ENCODE data around the gene TGIF2. TPM values are rescaled to one million over a fixed set of nuclear protein-coding genes. Genes with fewer than 3 reads are reported as not detected.
"Not testable (repeated sequence)": the region's sequence is repeated elsewhere in the genome, so short reads cannot be mapped to it uniquely, and the experiment has no call there.

The TGIF2 gene
- total RNA-seq, 6 experiments from 2014 or later: 3.2 to 7.8 (median 5.9) TPM

DNA sequence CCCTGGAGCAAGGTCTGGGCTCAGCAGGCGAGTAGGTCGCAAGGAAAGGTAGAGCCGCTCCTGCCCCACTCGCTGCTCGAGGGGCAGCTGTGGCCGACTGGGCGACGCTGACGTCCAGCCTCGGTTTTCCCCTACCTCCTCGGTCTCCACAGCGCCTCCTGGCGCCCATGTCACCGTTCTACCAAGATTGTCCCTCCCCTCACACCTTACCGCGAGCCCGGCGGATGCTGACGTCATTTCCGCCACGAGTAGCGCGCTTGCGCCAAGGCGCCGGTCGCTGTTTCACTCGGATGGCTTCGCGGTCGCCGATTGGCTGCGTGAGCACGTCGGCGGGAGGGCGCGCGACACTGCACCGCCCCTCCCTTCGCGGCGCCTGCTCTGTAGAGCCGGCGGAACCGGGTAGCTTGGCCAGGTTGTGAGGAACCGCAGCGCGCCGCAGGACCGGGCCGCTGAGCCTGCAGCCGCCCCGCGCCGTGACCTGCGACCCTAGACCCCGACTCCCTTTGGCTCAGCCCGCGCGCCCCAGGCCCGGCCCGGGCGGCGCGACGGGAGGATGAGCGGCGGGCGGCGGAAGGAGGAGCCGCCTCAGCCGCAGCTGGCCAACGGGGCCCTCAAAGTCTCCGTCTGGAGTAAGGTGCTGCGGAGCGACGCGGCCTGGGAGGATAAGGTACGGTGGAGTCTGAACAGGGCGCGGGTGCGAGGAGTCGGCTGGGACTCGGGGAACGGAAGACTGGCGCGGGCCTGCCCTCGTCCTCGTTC, 32.2 kb downstream of the TGIF2 start, which contains the start of gene RAB5IF:
TSS of gene RAB5IF (plus strand) at position 381 of the 759 bp plus-strand sequence. CDS start at position 554, 173 bp downstream.
- DNase-seq (peak; percentile 98 to 99 (median 99)), ATAC-seq (peak; percentile 89 to 97 (median 93))
- H3K9me3 ChIP-seq: no peaks in the 10 kb centered on the region
- no peaks in the 10 kb centered on the region for H3K27me3 ChIP-seq
- 0% methylated on average over 8 of the region's 90 CpGs for WGBS (ENCODE audit: insufficient coverage, low coverage, low lambda C conversion rate, missing lambda C conversion rate)
- H3K27ac ChIP-seq: peak within 1 kb of the TSS; percentile 86 to 90 (median 88)
- peaks cover 0 to 14% (median 6%) of the 10 kb centered on the region in 4 donors for H3K4me1 ChIP-seq
- H3K36me3 ChIP-seq: peaks cover 11 to 29% (median 18%) of the 10 kb centered on the region in 4 donors
- intact Hi-C loops (cut with DNase I): no loop called here
- peak within 1 kb of the TSS; percentile 100 for H3K4me3 ChIP-seq
- TF ChIP-seq POLR2A (IDR thresholded peaks at IDR 0.05): peak; percentile 99
- TF ChIP-seq, protein P1, sequence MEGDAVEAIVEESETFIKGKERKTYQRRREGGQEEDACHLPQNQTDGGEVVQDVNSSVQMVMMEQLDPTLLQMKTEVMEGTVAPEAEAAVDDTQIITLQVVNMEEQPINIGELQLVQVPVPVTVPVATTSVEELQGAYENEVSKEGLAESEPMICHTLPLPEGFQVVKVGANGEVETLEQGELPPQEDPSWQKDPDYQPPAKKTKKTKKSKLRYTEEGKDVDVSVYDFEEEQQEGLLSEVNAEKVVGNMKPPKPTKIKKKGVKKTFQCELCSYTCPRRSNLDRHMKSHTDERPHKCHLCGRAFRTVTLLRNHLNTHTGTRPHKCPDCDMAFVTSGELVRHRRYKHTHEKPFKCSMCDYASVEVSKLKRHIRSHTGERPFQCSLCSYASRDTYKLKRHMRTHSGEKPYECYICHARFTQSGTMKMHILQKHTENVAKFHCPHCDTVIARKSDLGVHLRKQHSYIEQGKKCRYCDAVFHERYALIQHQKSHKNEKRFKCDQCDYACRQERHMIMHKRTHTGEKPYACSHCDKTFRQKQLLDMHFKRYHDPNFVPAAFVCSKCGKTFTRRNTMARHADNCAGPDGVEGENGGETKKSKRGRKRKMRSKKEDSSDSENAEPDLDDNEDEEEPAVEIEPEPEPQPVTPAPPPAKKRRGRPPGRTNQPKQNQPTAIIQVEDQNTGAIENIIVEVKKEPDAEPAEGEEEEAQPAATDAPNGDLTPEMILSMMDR (IDR thresholded peaks at IDR 0.05): peak; percentile 92 to 98 (median 95)

DNA sequence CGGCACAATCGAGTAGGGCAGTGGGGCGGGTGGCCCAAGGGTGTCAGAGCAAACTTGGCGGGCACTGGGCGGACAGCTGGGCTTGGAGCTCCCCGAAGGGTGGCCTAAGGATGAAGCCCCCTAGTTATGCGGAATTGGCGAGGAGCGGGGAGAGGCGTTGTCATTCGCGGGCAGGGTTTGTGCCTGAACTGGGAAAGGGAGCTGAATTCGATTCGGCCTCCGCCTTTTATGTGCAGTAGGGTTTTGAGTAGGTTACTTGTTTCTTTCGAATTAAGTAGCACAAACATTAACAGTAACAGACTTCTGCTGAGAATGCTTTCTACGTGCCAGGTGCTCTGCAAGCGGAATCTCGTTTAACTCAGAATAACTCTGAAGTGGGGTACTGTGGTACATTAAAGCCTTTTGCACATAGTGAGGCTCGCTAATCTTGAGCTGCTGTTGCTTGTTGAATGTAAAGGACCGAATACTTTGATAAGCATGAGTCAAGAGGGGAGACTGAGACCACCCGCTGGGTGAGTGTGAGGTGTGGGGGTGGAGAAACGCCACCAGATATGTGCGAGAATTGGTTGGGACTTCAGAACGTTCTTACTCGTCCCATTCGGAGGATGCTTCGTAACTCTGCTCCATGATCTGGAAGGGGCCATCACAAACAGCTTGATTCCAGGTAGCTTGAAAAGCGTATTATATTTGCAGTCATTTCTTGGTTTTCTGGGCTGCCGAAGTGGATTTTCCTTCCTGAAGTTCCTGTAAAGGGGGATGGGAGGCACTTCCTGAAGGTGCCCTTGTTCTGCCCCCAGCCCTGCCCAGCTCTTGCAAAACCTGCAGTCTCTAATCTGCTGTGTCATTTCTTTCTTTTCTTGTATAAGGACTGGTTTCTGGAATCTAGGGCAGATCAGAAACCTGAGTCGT, 33.0 kb downstream of the TGIF2 start:
- peaks cover 0 to 14% (median 6%) of the 10 kb centered on the region in 4 donors for H3K4me1 ChIP-seq
- intact Hi-C loops (cut with DNase I): no loop called here
- H3K9me3 ChIP-seq: no peaks in the 10 kb centered on the region
- no peaks in the 10 kb centered on the region for H3K27me3 ChIP-seq
- TF ChIP-seq POLR2A (IDR thresholded peaks at IDR 0.05): peak; percentile 50
- TF ChIP-seq, protein P1 (IDR thresholded peaks at IDR 0.05): no peak
- peaks cover 11 to 37% (median 26%) of the 10 kb centered on the region in 4 donors for H3K36me3 ChIP-seq
- 0% methylated on average over 18 of the region's 31 CpGs for WGBS (ENCODE audit: insufficient coverage, low coverage, low lambda C conversion rate, missing lambda C conversion rate)
- H3K27ac ChIP-seq: peak overlapping the region; percentile 84 to 90 (median 88)
- DNase-seq (peak; percentile 56 to 73 (median 73)), ATAC-seq (peak; percentile 14 to 47 (median 43))
- peak overlapping the region; percentile 100 for H3K4me3 ChIP-seq

DNA sequence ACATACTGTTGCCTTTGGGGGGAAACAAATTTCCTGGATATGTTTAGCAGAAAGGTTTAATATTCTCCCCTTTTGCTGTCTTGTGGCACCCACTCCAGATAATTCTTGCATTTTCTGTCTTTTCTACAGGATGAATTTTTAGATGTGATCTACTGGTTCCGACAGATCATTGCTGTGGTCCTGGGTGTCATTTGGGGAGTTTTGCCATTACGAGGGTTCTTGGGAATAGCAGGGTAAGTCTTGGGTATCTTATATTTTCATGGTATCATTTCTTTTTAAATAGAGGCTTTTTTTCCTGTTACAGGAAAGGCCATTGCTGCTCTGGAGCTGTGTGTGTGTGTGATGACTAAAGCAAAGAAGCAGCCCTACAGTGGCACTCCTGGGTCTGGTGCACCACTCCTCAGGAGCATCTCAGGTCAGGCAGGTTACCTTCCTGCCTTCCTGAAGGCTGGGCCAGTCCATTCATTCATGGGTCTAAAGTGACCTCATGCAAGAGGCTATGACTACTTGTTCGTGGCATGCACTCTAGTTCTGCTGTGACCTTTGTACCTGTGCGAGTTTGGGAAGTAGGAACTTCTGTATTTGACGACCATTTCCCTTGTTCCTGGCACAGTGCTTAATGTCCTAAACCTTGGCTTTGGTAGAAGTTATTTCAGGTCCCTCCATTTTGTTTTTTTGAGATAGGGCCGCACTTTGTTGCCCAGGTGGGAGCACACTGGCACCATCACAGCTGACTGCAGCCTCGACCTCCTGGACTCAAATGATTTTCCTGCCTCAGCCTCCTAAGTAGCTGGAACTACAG, 34.4 kb downstream of the TGIF2 start:
- 67% methylated on average over 7 of the region's 7 CpGs for WGBS (ENCODE audit: insufficient coverage, low coverage, low lambda C conversion rate, missing lambda C conversion rate)
- H3K36me3 ChIP-seq: peaks cover 11 to 51% (median 38%) of the 10 kb centered on the region in 4 donors
- H3K4me3 ChIP-seq: peak overlapping the region; percentile 100
- intact Hi-C loops (cut with DNase I): no loop called here
- H3K9me3 ChIP-seq: no peaks in the 10 kb centered on the region
- ATAC-seq (peak; percentile 6 to 58 (median 28)), DNase-seq (peak in 2 of 3 donors; percentile 31 to 62)
- TF ChIP-seq, protein P1 (IDR thresholded peaks at IDR 0.05): no peak
- TF ChIP-seq POLR2A (IDR thresholded peaks at IDR 0.05): peak; percentile 55
- peak overlapping the region in 2 of 3 donors; percentile 84 to 90 for H3K27ac ChIP-seq
- H3K4me1 ChIP-seq: peaks cover 0 to 14% (median 6%) of the 10 kb centered on the region in 4 donors
- H3K27me3 ChIP-seq: no peaks in the 10 kb centered on the region

DNA sequence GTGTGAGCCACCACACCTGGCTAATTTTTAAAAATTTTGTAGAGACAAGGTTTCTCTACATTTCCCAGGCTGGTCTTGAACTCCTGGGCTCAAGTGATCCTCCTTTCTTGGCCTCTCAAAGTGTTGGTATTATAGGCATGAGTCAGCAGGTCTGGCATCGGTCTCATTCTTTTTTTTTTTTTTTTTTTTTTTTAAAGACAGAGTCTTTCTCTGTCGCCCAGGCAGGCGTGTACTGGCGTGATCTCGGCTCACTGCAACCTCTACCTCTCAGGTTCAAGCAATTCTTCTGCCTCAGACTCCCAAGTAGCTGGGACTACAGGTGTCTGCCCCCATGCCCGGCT, 35.0 kb downstream of the TGIF2 start:
- 90% methylated on average over 6 of the region's 6 CpGs for WGBS (ENCODE audit: insufficient coverage, low coverage, low lambda C conversion rate, missing lambda C conversion rate)
- peaks cover 11 to 57% (median 42%) of the 10 kb centered on the region in 4 donors for H3K36me3 ChIP-seq
- H3K4me3 ChIP-seq; H3K9me3 ChIP-seq; ATAC-seq; H3K27me3 ChIP-seq; intact Hi-C loops (cut with DNase I); DNase-seq: not testable (repeated sequence)
- peak overlapping the region in 2 of 3 donors; percentile 84 to 90 for H3K27ac ChIP-seq
- peaks cover 0 to 14% (median 6%) of the 10 kb centered on the region in 4 donors for H3K4me1 ChIP-seq

Measured in right lobe of liver (tissue), 6 donors.